NCI-H2081 treated with DMSO at 0.1 percent for 48 hours (cell line): ENCODE measurements around the gene DNAJB5.
A peak's percentile ranks its signal among the peaks of the same experiment; 100 is the strongest.

Experiments
- DNase-seq: peaks from one replicate; lab custom pipeline; 2025; lab: John Stamatoyannopoulos, UW

Gene DNAJB5

GRCh38 chr9:34984049-34984448 is 5.5 kb upstream of the DNAJB5 start:
- DNase-seq, result no peak

- DNase-seq, result no peak
Measured at GRCh38 chr9:34985311-34985899, 4.1 kb upstream of the DNAJB5 start.

- DNase-seq, result no peak
Measured at GRCh38 chr9:34986540-34987047, 3.0 kb upstream of the DNAJB5 start.

- no peak for DNase-seq
Measured at GRCh38 chr9:34987160-34987901, 2.2 kb upstream of the DNAJB5 start.

- no peak for DNase-seq
Measured at GRCh38 chr9:34988218-34989002, 1.1 kb upstream of the DNAJB5 start.

GRCh38 chr9:34989946-34990635 is 546 bp downstream of the DNAJB5 start:
- DNase-seq, result no peak

GRCh38 chr9:34990908-34991606 is 1.5 kb downstream of the DNAJB5 start:
- DNase-seq, result no peak

- no peak for DNase-seq
Measured at GRCh38 chr9:34991607-34992375, 2.2 kb downstream of the DNAJB5 start.

GRCh38 chr9:34992376-34992951 is 2.9 kb downstream of the DNAJB5 start:
- DNase-seq, result no peak

GRCh38 chr9:34993502-34994259 is 4.1 kb downstream of the DNAJB5 start:
- DNase-seq, result peak; percentile 38

GRCh38 chr9:34994260-34994899 is 4.8 kb downstream of the DNAJB5 start:
- DNase-seq, result peak; percentile 50

GRCh38 chr9:34994900-34995669 is 5.5 kb downstream of the DNAJB5 start:
- no peak for DNase-seq

GRCh38 chr9:34995670-34996060 is 6.1 kb downstream of the DNAJB5 start:
- no peak for DNase-seq

GRCh38 chr9:34996181-34996904 is 6.8 kb downstream of the DNAJB5 start:
- no peak for DNase-seq

- no peak for DNase-seq
Measured at GRCh38 chr9:34996905-34997279, 7.3 kb downstream of the DNAJB5 start.

- DNase-seq, result no peak
Measured at GRCh38 chr9:34997379-34997781, 7.8 kb downstream of the DNAJB5 start.

- no peak for DNase-seq
Measured at GRCh38 chr9:34998266-34998665, 8.7 kb downstream of the DNAJB5 start.

GRCh38 chr9:34999576-34999975 is 10.0 kb downstream of the DNAJB5 start:
- DNase-seq, result no peak
